ENCODE data around the gene MAB21L2. TPM values are rescaled to one million over a fixed set of nuclear protein-coding genes. Genes with fewer than 3 reads are reported as not detected.

Gene MAB21L2
- total and polyA plus RNA-seq, 2 experiments from 2014 or later: 3.0 to 4.9 TPM

DNA sequence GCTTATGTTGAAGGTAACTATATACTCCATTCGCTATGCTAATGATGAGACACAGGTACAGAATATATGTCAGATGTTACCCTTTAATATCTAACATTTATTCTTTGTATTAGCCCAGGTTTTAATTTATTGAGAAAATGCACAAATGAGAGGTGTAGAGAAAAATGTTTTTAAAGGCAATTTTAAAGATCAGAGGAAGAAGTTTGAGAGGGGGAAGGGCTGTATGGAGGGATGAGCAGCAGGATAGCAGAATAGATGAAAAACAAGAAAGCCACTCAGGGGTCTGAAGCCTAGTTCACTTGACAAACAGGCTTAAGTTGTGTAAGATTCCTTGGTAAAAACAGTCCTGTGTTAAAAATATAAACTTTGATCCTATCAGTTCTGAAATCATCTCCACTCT lies 3.7 kb downstream of the MAB21L2 start:
- Histone ChIP-seq H3K36me3 (replicated peaks; ENCODE audit: insufficient read depth, low read depth) (no peaks in the 10 kb centered on the region), H3K79me2 (peaks cover 8% of the 10 kb centered on the region), H3K9me2 (replicated peaks; ENCODE audit: insufficient read depth) (no peaks in the 10 kb centered on the region), H3K4me3 (no peak overlapping the region), H3K4me2 (peak overlapping the region; percentile 80), H3K27ac (no peak overlapping the region), H4K20me1 (ENCODE audit: insufficient read depth, poor library complexity, severe bottlenecking) (peaks cover 5% of the 10 kb centered on the region), H3K27me3 (peaks cover 59% of the 10 kb centered on the region), H2AFZ (no peak overlapping the region), H3K9me3 (ENCODE audit: low read depth) (no peaks in the 10 kb centered on the region), H3K4me1 (ENCODE audit: insufficient read depth) (no peaks in the 10 kb centered on the region)
- 94% methylated on average over 1 of the region's 1 CpG for WGBS (ENCODE audit: low lambda C conversion rate, missing lambda C conversion rate)
- TF ChIP-seq CTCF (IDR thresholded peaks at IDR 0.05; ENCODE audit: poor library complexity) (no peak), EZH2phosphoT487 (IDR thresholded peaks at IDR 0.05; ENCODE audit: low read depth, severe bottlenecking, unreplicated experiment) (no peak), EZH2 (IDR thresholded peaks at IDR 0.05; ENCODE audit: borderline replicate concordance) (no peak)
- no peak for DNase-seq (ENCODE audit: low spot score)

- no peaks in the 10 kb centered on the region for H3K9me2 ChIP-seq (replicated peaks; ENCODE audit: insufficient read depth)
- no peak overlapping the region for H2AFZ ChIP-seq
- H4K20me1 ChIP-seq (ENCODE audit: insufficient read depth, poor library complexity, severe bottlenecking): peaks cover 5% of the 10 kb centered on the region
- TF ChIP-seq CTCF (IDR thresholded peaks at IDR 0.05; ENCODE audit: poor library complexity): no peak
- TF ChIP-seq EZH2 (IDR thresholded peaks at IDR 0.05; ENCODE audit: borderline replicate concordance): no peak
- TF ChIP-seq EZH2phosphoT487 (IDR thresholded peaks at IDR 0.05; ENCODE audit: low read depth, severe bottlenecking, unreplicated experiment): no peak
- H3K27ac ChIP-seq: no peak overlapping the region
- peaks cover 8% of the 10 kb centered on the region for H3K79me2 ChIP-seq
- H3K4me2 ChIP-seq: no peak overlapping the region
- no peaks in the 10 kb centered on the region for H3K4me1 ChIP-seq (ENCODE audit: insufficient read depth)
- H3K4me3 ChIP-seq: no peak overlapping the region
- H3K36me3 ChIP-seq (replicated peaks; ENCODE audit: insufficient read depth, low read depth): no peaks in the 10 kb centered on the region
- H3K27me3 ChIP-seq: peaks cover 52% of the 10 kb centered on the region
- no peak for DNase-seq (ENCODE audit: low spot score)
- no peaks in the 10 kb centered on the region for H3K9me3 ChIP-seq (ENCODE audit: low read depth)
Measured at GRCh38 chr4:150586162-150586810, 4.3 kb downstream of the MAB21L2 start.

- Histone ChIP-seq H3K4me3 (no peak overlapping the region), H3K4me1 (ENCODE audit: insufficient read depth) (no peaks in the 10 kb centered on the region), H3K27me3 (peaks cover 33% of the 10 kb centered on the region), H3K9me2 (replicated peaks; ENCODE audit: insufficient read depth) (no peaks in the 10 kb centered on the region), H3K79me2 (peaks cover 8% of the 10 kb centered on the region), H3K4me2 (no peak overlapping the region), H3K9me3 (ENCODE audit: low read depth) (no peaks in the 10 kb centered on the region), H3K27ac (no peak overlapping the region), H3K36me3 (replicated peaks; ENCODE audit: insufficient read depth, low read depth) (no peaks in the 10 kb centered on the region), H2AFZ (no peak overlapping the region), H4K20me1 (ENCODE audit: insufficient read depth, poor library complexity, severe bottlenecking) (no peaks in the 10 kb centered on the region)
- 93% methylated on average over 1 of the region's 1 CpG for WGBS (ENCODE audit: low lambda C conversion rate, missing lambda C conversion rate)
- no peak for DNase-seq (ENCODE audit: low spot score)
- TF ChIP-seq EZH2 (IDR thresholded peaks at IDR 0.05; ENCODE audit: borderline replicate concordance) (no peak), CTCF (IDR thresholded peaks at IDR 0.05; ENCODE audit: poor library complexity) (no peak), EZH2phosphoT487 (IDR thresholded peaks at IDR 0.05; ENCODE audit: low read depth, severe bottlenecking, unreplicated experiment) (no peak)
Measured at GRCh38 chr4:150588316-150588715, 6.4 kb downstream of the MAB21L2 start.
